GM21786 (cell line): Measurements from ENCODE around the gene NUDT1.

Experiments used
- ATAC-seq: cut with Tn5 transposase; IDR thresholded peaks from one replicate; pipeline ENCODE4 v1.9.1; 2021; ENCODE audit not compliant: unreplicated experiment

NUDT1 gene

GRCh38 chr7:2223321-2223720, 18.7 kb upstream of the NUDT1 start:
- no peak for ATAC-seq

GRCh38 chr7:2224491-2224928, 17.5 kb upstream of the NUDT1 start:
- no peak for ATAC-seq

- no peak for ATAC-seq
These were observed 17.1 kb upstream of the NUDT1 start for GRCh38 chr7:2224934-2225333.

GRCh38 chr7:2225336-2225735, 16.7 kb upstream of the NUDT1 start:
- no peak for ATAC-seq

- ATAC-seq, result no peak
These were observed 16.2 kb upstream of the NUDT1 start for GRCh38 chr7:2225830-2226229.

GRCh38 chr7:2227699-2228098, 14.3 kb upstream of the NUDT1 start:
- ATAC-seq, result no peak

- ATAC-seq, result no peak
These were observed 13.1 kb upstream of the NUDT1 start for GRCh38 chr7:2228921-2229320.

GRCh38 chr7:2229467-2229866, 12.6 kb upstream of the NUDT1 start:
- no peak for ATAC-seq

- ATAC-seq, result no peak
These were observed 11.8 kb upstream of the NUDT1 start for GRCh38 chr7:2230226-2230625.

- no peak for ATAC-seq
These were observed 11.1 kb upstream of the NUDT1 start for GRCh38 chr7:2230882-2231281.

GRCh38 chr7:2231992-2232765, 9.8 kb upstream of the NUDT1 start:
- ATAC-seq, result peak; percentile 25

GRCh38 chr7:2232766-2233520, 9.1 kb upstream of the NUDT1 start, which contains the start of gene MAD1L1:
Gene MAD1L1 (minus strand): TSS chr7:2232945. CDS start chr7:2230133, 2,812 bp downstream.
- peak; percentile 67 for ATAC-seq

- ATAC-seq, result no peak
These were observed 8.1 kb upstream of the NUDT1 start for GRCh38 chr7:2233926-2234325.

- peak; percentile 72 for ATAC-seq
These were observed 4.9 kb upstream of the NUDT1 start for GRCh38 chr7:2237109-2237602.

- ATAC-seq, result no peak
These were observed 2.8 kb upstream of the NUDT1 start for GRCh38 chr7:2239242-2239641.

- peak; percentile 17 for ATAC-seq
These were observed 759 bp downstream of the NUDT1 start for GRCh38 chr7:2242541-2243429.

- ATAC-seq, result no peak
These were observed 1.4 kb downstream of the NUDT1 start for GRCh38 chr7:2243458-2243857.

GRCh38 chr7:2244404-2244995, 2.5 kb downstream of the NUDT1 start:
- ATAC-seq, result no peak

- no peak for ATAC-seq
These were observed 4.1 kb downstream of the NUDT1 start for GRCh38 chr7:2245883-2246675.
